HuH-7 (cell line): Measurements from ENCODE around the gene TIMM23.
"Not testable (repeated sequence)": the region's sequence is repeated elsewhere in the genome, so short reads cannot be mapped to it uniquely, and the experiment has no call there.

Experiments
- DNase-seq: peaks from one replicate; pipeline ENCODE4 v3.0.0; 2011; ENCODE audit warnings: low spot score

The TIMM23 gene

GRCh38 chr10:45997557-45997956 lies 25.3 kb downstream of the TIMM23 start:
- no peak for DNase-seq

- peak; percentile 31 for DNase-seq
These were observed 25.9 kb downstream of the TIMM23 start for GRCh38 chr10:45997994-45998763.

GRCh38 chr10:45999955-46000354 lies 27.7 kb downstream of the TIMM23 start:
- not testable (repeated sequence) for DNase-seq

DNA sequence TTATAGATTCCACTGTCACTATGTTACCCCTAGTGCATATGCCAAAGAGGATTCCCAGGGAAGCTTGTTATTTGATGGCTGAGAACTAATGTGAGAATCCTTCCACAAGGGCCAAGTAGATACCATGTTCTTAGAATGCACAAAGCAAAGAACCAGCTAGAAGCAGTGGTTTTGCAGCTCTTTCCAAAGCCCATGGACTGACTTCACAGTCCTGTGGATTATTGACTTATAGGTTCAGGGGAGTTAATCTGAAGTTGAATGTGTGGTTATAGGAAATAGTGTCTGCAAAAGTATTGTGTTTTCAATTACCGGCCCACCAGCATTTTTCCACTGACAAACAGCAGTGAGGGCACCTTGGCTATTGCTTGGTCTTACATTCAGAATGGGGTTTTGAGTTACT lies 28.2 kb downstream of the TIMM23 start:
- DNase-seq: no peak

DNA sequence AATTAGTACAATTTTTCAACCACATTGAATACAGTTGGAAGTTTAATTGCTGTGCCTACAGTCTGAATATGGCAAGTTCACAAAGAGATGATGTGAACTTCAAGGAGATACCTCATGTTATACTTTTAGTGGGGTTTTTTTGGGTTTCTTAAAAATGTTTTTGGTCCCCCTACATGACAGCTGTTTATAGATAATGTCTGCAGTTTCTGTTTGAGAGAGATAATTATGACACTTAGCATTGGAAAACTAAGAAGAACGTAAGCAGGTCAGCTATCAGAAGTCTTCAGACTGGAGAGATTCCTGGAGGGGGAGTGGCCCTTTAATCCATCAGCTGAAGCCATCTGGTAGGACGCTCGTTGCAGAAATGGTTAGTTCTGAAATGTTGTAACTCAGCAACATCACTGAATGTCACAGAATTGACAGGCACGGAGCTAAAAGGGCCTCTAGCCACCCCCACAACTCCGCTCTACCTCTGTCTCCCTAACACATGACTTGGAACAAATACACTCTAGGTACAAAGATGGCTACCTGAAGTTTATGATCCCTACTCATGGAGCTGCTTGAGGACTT lies 29.0 kb downstream of the TIMM23 start:
- DNase-seq: no peak

GRCh38 chr10:46002189-46002687 lies 29.9 kb downstream of the TIMM23 start:
- DNase-seq: not testable (repeated sequence)

GRCh38 chr10:46002916-46003693 lies 30.8 kb downstream of the TIMM23 start:
- DNase-seq: no peak

GRCh38 chr10:46004963-46005362 lies 32.7 kb downstream of the TIMM23 start:
- no peak for DNase-seq

GRCh38 chr10:46005383-46005782 lies 33.1 kb downstream of the TIMM23 start:
- no peak for DNase-seq

- no peak for DNase-seq
These were observed 33.9 kb downstream of the TIMM23 start for GRCh38 chr10:46006219-46006618.

DNA sequence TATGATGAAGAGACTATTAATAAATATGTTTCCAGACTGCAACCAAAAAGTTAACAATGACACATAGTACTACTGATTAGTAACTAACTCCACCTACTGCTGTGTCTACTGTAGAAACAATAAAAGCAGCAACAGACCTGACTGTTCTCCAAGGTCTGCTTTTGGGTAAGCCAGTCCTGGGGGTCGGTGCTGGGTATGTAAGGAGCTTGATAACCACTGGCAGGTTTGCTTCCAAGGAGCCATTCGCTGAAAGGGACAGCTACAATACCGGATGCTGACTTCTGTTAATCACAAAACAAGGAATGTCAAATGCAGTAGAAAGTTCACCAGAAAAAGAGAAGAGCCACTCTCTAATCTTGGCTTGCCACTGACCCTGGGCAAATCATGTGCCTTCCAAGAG lies 40.5 kb downstream of the TIMM23 start:
- DNase-seq: no peak

DNA sequence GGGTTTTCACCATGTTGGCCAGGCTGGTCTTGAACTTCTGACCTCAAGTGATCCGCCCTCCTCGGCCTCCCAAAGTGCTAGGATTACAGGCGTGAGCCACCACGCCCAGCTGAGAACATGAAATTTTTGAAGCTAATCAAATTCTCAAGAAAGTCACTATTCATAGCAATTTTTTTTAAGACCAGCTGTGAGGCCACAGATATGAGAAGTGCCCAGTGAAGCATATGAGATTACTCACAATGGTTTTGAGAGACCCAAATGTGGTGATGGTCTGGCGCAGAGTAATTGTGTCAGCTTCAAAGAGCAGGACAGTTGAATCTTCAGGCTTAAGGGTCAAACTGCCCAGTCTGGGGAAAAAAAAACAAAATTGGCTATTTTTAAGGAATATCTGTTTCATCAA lies 41.9 kb downstream of the TIMM23 start:
- DNase-seq: no peak

DNA sequence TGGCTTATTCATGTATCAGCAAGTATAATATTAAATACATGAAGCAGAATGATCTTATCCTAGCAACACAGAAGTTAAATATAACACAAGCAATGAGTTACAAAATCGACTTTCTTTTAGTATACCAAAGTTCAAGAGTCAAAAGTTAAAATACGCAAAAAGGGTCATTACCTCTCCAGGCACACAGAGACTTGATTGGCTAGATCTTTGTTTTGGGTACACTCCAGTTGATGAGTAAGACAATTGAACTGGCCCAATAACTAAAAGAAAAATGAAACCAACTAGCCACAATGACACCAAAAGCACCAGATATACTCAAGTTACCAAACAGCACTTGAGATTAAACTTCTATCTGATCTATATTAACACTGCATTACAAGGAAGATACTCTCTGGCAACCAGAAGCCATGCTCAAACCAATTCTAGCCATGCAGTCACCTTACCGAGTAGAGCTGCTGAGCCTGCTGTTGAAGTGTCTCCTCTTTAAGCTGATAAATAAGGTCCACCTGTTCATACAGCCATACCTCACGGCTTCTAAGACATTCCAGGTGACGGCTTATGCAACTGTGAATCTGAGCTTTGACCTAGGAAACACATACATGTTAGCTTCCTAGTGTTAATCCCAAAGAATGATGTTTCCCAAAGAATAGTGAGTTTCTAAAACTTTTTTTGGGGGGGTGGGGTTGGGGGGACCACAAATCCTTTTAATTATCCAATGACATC lies 42.6 kb downstream of the TIMM23 start:
- DNase-seq: no peak

- no peak for DNase-seq
These were observed 43.9 kb downstream of the TIMM23 start for GRCh38 chr10:46016190-46016589.

DNA sequence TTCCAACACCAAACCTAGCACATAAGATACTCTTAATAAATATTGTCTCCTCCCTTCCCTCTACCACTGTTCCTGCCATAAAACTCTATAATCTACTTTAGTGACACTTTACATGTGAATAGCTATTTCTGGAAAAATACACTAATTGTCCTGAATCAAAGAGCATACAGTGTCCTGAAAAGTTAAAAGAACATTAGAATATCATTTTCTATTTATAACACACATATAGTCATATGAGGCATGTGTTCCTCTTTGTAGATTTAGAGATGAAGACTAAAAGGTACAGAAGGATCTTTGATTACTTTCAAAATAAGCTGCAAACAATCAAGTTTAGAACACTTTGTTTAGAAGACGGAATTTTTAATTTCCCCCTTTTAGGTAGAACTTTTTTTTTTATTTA lies 44.5 kb downstream of the TIMM23 start:
- no peak for DNase-seq

- DNase-seq: no peak
These were observed 45.4 kb downstream of the TIMM23 start for GRCh38 chr10:46017733-46018132.

- no peak for DNase-seq
These were observed 46.3 kb downstream of the TIMM23 start for GRCh38 chr10:46018453-46019176.

DNA sequence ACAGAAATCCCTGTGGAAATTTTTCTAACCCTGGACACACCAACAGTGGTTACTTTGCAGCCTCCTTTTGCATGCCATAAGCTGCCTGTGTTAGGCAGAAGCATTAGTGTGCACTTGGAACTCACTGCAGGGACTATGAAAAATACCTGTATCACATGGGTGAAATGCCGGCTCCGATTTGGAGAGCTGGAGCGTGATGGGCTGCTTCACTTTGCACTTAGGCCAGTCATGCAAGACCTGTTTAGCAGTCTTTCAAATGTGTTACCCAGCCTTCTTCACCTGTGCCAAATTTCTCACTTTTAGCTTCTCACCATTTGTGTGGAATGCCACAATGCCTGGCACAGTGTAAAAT lies 46.9 kb downstream of the TIMM23 start:
- no peak for DNase-seq

DNA sequence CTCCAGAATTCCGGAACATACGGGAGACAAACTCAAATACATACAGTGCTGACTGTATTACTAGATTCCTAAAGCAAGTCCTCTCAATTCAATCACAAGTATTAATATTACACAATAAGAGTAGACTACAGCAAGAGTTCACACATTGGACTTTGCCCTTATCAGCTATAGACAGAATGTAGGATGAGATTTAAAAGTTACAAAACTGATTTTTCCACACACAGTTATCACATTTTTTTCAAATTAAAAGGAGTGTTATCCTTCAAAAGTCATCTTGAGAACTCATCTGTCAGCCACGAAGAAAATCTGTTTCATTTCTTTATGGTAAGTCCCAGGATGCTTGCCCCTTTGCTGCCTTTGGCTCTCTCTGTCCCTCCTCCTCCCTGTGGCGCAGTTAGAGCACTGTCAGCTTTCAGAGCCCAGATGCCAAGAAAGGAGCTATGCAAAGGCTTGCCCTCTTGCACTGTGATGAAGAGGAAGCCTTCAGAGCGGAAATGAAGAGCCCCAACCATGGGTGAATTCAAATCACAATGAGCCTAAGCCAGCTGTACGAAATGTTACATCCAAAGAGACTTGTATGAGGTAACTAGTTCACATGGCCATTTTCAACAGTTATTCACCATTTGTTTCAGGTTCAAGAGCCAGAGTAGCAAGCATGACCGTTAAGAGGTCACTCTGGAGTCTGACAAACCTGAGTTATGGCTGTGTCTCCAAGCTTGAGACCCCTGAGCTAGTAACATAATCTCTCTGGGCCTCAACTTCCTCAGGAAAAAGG lies 47.5 kb downstream of the TIMM23 start:
- no peak for DNase-seq

- no peak for DNase-seq
These were observed 48.0 kb downstream of the TIMM23 start for GRCh38 chr10:46020344-46020657.
